Jurkat, Clone E6-1 (cell line): ENCODE measurements around the gene ONECUT2.
A peak's percentile ranks its signal among the peaks of the same experiment; 100 is the strongest.

Experiments used
- DNase-seq: peaks from one replicate; pipeline ENCODE4 v3.0.0-alpha.2; 2011; ENCODE audit warnings: low read depth, low spot score
- H3K4me3 ChIP-seq: 2 replicates; pipeline ENCODE4 v1.5.1; 2011; ENCODE audit warnings: mild to moderate bottlenecking, low read length, control low read depth, moderate library complexity

The ONECUT2 gene

GRCh38 chr18:57441071-57441794 is 6.1 kb downstream of the ONECUT2 start:
- no peak for DNase-seq
- peak overlapping the region; percentile 22 for H3K4me3 ChIP-seq

GRCh38 chr18:57443247-57443646 is 8.1 kb downstream of the ONECUT2 start:
- no peak overlapping the region for H3K4me3 ChIP-seq
- DNase-seq: no peak

- H3K4me3 ChIP-seq: no peak overlapping the region
- no peak for DNase-seq
Observed at GRCh38 chr18:57443702-57444101, 8.5 kb downstream of the ONECUT2 start.

GRCh38 chr18:57444301-57444759 is 9.2 kb downstream of the ONECUT2 start:
- DNase-seq: no peak
- no peak overlapping the region for H3K4me3 ChIP-seq

GRCh38 chr18:57445488-57446319 is 10.5 kb downstream of the ONECUT2 start:
- H3K4me3 ChIP-seq: no peak overlapping the region
- DNase-seq: no peak

GRCh38 chr18:57446322-57446721 is 11.1 kb downstream of the ONECUT2 start:
- H3K4me3 ChIP-seq: no peak overlapping the region
- DNase-seq: no peak

- H3K4me3 ChIP-seq: no peak overlapping the region
- peak; percentile 39 for DNase-seq
Observed at GRCh38 chr18:57447154-57447621, 12.0 kb downstream of the ONECUT2 start.

GRCh38 chr18:57455576-57456129 is 20.5 kb downstream of the ONECUT2 start:
- DNase-seq: no peak
- no peak overlapping the region for H3K4me3 ChIP-seq

GRCh38 chr18:57461652-57462269 is 26.6 kb downstream of the ONECUT2 start:
- H3K4me3 ChIP-seq: no peak overlapping the region
- DNase-seq: no peak

GRCh38 chr18:57466307-57466706 is 31.1 kb downstream of the ONECUT2 start:
- DNase-seq: no peak
- no peak overlapping the region for H3K4me3 ChIP-seq

- no peak for DNase-seq
- no peak overlapping the region for H3K4me3 ChIP-seq
Observed at GRCh38 chr18:57466745-57467409, 31.7 kb downstream of the ONECUT2 start.

GRCh38 chr18:57469884-57470283 is 34.7 kb downstream of the ONECUT2 start:
- DNase-seq: no peak
- no peak overlapping the region for H3K4me3 ChIP-seq

- no peak overlapping the region for H3K4me3 ChIP-seq
- no peak for DNase-seq
Observed at GRCh38 chr18:57475408-57475807, 40.2 kb downstream of the ONECUT2 start.

GRCh38 chr18:57475903-57476302 is 40.7 kb downstream of the ONECUT2 start:
- H3K4me3 ChIP-seq: no peak overlapping the region
- no peak for DNase-seq

GRCh38 chr18:57480733-57481132 is 45.6 kb downstream of the ONECUT2 start:
- no peak overlapping the region for H3K4me3 ChIP-seq
- DNase-seq: no peak

- H3K4me3 ChIP-seq: no peak overlapping the region
- no peak for DNase-seq
Observed at GRCh38 chr18:57497372-57498294, 62.5 kb downstream of the ONECUT2 start.

- no peak overlapping the region for H3K4me3 ChIP-seq
- DNase-seq: no peak
Observed at GRCh38 chr18:57498682-57499256, 63.6 kb downstream of the ONECUT2 start.

GRCh38 chr18:57502624-57503023 is 67.5 kb downstream of the ONECUT2 start:
- DNase-seq: no peak
- no peak overlapping the region for H3K4me3 ChIP-seq
